ENCODE measurements around the gene SLC16A8.
"Not testable (repeated sequence)": the region's sequence is repeated elsewhere in the genome, so short reads cannot be mapped to it uniquely, and the experiment has no call there.

SLC16A8 gene

DNA sequence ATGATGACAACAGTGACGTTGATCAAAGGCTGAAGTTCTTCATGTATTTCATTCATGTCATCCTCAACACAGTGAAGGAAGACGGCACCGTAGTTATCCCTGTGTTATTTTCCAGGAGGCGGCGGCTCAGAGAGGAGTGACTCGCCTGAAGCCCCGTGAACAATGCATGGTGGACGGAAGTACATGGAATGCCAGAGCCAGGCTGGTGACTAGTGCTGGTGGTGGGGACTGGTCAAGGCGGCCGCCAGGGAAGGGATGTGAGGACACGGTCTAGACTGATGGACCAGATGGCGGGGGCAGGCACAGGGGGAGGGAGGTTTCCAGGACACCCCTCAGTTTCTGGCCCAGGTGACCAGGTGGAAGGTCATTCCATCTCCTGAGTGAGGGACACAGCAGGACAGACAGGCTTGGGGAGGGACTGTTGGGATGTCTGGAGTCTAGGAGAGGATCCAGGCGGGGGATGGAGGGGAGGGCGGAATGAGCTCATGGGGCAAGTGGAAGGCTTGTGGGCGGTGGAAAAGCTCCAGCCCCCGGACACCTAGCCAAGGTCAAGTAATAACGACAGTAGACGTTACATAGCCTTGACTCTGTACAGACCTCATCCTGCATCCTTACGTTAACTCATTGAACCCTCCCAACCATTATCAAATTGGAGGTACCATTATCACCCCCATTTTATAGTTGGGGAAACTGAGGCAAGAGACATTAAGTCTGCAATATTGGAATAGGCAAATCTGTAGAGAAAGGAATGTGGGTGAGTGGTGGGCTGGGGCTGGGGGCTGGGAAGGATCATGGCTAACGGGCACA lies 42.8 kb downstream of the SLC16A8 start:
- no peak for DNase-seq

DNA sequence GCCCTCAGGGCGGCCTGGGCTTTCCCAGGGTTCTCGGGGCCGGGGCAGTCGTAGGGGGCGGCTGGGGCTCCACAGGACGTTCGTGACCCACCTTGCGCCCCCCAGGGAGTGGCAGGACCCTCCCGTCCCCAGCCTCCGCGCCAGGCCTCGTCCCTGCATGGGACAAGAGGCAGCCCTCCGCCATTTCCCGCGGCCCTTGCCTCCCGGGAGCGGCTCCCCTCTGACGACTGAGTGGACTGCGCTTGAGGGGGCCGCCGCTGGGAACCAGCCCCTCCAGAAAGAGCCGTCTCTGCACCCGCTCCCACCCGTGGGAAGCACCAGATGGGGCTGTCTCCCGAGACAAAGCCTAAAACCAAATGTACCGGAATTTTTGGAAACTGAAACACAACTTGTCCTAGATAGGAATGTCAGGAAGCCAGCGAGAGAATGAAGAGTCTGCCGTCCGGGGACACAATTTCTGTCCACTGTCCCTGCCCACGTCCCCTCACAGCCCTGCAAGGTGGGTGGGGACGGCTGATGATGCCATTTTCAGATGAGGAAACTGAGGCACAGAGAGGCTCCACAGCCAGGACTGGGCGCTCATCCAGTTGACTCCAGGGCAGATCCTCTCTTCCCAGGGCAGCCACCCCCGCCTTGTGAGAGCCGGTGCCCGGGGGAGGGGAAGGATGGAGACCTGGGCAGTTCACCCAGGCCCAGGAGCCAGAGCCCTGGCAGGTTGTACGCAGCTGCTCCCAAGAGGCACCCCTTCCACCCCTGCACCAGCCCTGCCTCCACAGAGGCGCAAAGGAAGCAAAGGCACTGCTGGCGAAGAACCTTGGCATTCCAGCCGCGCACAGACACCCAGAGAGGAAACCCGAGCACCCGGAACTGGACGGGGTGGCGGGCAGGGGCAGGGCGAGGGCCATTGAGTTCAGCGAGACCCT lies 44.8 kb downstream of the SLC16A8 start:
- DNase-seq: no peak

DNA sequence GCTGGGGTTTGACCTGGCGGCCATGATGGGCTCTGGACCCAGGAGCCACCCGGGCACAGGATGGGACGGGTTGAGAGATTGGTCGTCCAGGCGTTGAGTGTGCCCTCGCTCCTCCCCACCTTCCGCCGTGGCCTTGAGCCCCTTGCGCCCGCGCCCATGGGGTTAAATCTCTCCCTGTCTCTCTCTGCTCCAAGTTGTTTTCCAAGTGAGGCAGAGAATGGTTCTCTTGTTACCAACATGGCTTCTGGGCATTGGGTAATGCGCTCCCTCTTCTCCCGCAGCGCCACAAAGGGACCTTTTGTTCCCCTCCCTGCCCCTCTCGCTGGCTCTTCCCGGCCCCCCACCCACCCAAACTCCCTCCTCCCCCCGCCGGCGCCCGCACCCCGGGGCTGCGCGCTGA lies 45.6 kb downstream of the SLC16A8 start:
- DNase-seq: no peak

DNA sequence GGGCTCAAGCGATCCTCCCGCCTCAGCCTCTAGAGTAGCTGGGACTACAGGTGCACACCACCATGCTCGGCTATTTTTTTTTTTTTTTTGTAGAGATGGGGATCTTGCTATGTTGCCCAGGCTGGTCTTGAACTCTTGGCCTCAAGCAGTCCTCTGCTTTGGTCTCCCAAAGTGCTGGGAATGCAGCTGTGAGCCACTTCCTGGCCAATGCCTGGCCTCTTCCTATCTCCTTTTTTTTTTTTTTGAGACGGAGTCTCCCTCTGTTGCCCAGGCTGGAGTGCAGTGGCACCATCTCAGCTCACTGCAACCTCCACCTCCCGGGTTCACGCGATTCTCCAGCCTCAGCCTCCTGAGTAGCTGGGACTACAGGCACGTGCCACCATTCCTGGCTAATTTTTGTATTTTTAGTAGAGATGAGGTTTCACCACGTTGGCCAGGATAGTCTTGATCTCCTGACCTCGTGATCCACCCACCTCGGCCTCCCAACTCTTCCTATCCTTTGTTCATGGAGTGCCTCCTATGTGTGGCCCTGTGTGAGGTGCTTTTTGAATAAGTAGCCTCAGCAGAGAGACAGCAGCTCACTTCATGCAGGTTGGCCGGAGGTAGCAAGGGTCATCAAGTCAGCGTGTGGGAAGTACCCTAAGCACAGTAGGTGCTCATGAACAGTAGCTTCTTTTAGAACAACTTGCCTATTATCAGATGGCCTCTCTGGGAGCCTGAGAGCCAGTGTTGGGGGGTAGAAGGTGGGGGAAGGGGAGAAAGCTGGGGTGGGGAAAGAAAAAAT lies 46.4 kb downstream of the SLC16A8 start:
- not testable (repeated sequence) for DNase-seq

DNA sequence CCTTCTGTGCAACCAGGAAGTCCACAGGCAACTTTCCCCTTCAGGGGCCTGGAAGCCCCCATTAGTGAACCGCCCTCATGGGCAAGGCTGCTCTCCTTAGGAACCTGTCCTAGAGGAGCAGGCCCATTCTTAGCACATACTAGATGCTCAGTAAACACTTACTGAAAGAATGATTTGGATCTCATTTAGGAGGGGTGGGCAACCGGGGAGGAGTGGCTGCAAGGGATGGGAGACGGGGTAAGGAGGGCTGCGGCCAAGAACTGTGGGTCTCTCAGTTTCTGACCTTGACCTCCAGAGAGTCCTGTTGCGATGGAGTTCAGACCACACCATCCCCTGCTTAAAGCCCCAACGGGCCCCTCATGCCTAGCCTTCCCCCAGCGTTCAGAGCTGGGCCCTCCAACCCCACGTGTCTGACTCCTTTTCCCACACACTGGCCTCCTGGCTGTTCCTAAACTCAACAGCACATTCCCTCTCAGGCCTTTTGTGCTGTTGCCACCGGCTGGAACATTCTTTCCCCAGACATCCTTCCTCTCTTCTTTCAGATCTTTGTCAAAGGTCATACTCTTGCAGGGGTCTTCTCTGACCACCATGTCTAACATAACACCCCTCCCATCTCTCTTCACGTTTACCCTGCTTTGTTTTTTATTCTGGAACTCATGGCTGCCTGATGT lies 47.5 kb downstream of the SLC16A8 start:
- DNase-seq: no peak

DNA sequence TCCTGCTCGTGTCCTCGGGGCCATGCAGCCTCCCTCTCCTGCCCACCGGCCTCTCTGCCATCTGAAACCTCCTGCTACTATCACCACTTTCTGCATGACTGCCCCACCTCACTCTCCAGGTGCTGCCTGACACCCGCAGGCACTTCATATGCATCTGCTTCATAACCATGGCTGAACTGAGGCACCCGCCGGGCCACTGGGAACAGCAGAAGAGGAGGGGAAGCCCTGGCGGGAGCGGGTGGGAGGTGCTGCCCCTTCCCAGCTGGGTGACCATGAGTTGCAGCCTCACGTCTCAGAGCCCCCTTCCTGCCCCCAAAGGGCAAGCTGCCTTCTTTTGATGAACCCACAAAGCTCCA lies 48.5 kb downstream of the SLC16A8 start:
- no peak for DNase-seq

DNA sequence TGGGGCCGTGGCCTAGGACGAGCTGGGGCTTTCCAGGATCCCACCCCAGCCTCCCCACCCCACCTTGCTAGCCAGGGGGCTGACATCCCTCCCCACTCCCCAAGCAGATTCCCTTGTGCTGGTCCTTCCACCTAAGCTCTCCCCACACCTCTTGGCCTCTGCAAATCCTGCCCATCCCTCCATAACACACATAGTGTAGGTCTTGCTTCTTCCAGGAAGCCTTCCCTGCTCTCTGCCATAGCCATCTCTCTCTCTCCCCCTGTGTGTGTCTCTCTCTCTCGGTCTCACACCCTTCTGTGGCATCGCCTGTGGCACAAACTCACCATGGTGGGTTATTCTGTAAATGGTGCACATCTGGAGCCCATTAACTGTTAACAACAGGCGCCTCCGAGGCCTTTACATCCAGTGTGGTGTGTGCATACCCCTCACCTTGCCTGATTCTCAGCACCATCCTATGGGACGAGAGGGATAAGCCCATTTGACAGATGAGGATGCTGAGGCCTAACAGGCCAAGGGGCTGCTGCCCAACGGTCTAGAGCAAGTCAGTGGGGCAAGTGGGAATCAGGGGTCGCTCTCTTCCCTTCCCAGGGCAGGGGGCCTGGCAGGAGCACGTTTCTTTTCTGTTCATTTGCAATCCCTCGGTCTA lies 49.0 kb downstream of the SLC16A8 start:
- no peak for DNase-seq

DNA sequence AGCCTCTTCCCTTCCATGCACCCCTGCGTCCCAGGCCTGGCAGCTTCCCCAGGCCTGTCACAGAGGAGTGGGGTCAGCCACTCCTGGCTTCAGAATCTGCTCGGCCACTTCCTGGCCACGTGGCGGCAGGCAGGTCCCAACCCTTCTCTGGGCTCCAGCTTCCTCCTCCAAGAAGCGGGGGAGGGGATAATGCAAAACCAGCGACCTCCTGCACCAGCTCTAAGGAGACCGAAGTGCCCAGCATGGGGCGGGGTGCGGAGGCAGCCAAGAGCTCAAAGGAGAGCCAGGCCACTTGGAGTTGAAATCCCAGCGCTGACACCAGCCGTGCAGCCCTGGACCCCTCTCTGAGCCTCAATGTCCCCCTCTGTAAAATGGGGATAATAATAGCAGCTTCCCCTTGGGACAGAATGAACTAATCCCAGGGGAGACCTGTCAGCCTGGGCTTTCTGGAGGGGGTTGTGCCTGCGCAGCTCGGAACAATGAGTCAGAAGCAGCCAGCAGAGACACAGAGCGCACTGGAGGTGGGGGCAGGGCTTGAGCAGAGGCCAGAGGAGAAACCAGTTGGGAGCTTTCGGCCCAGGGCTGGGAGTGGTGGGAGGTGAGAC lies 49.6 kb downstream of the SLC16A8 start:
- DNase-seq: no peak

DNA sequence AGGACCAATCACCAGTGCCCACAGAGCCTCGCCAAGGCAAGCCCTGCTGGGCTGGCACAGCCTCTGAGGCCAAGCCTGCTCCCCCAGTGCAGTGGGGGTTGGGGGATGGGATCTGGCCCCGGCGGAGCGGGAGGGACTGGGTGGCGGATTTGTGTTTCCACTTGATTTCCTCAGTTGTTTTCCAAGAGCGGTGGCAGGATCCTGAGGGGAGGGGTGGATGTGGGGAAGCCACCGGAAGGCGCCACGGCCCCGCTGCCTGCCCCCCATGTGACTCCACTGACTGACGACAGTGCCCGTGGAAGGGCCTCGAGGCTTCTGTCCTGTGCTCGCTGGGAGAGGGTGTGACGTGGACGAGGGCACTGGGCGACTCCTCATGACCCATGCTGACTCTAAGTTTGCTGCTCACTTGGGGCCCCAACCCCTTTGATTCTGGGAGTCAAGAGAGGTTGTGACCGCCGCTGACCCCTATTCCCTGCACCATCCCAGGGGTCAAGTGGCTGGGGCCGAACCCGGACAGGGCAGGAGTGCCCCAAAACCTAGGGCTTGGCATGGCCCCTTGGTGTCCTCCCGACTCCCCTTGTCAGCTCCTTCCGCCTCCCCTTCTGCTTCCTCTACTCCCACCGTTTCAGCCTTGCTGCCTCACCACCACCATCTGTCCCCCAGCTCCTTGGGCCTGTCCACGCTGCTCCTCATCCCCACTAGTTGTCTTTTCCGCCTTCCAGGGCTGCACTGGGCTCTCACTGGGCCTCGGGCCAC lies 50.3 kb downstream of the SLC16A8 start:
- DNase-seq: no peak

DNA sequence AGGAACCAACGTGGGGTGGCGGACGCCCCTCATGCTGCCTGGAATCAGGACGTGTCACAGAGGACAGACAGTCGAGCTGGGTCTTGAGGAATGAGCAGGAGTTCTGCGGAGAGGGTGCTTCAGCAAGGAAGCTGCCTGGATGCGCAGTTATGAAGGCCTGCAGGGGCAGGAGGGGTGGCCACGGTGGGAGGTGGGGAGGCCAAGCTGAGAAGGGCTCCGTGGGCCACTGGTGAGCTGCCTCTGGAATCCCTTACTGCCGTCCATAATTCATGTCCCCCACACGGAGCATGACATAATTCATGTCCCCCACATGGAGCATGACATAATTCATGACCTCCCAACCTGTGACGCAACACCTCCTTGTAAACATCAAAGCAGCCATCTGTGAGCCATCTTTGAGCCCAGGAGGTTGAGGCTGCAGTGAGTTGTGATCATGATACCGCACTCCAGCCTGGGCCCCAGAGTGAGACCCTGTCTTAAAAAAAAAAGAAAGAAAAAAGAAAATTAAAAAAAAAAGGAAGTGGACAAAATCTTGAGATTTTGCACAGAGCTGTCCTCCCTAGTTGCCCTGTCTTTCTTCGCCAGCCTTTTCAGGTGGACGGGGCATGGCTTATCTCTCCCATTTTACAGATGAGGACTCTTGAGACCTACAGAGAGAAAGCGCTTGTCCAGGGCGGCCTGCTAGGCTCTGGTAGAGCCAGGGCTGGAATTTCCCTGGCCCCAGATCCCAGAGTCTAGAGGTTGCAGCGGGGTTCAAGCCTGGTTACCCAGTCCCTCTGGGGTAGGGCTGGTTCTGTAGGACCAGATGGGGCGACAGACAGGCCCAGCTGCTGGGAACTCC lies 51.1 kb downstream of the SLC16A8 start:
- DNase-seq: no peak

DNA sequence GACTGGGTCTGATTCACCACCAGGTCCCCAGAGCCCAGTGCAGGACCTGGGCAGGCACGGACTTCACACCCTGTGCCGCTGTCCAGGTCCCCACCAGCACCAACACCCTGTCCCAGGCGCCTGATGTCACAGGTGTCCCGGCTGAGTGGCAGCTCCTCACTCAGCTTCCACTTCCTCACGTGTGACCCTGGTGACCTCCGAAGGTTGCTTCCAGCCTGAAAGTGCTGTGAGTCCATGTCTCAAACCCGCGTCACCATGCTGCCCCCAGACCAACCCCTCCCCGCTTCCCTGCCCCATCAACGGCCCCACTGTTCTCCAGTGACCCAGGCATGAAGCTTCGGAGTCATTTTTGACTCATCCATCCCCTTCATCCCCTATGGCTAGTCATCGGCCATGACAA lies 52.5 kb downstream of the SLC16A8 start:
- DNase-seq: no peak

DNA sequence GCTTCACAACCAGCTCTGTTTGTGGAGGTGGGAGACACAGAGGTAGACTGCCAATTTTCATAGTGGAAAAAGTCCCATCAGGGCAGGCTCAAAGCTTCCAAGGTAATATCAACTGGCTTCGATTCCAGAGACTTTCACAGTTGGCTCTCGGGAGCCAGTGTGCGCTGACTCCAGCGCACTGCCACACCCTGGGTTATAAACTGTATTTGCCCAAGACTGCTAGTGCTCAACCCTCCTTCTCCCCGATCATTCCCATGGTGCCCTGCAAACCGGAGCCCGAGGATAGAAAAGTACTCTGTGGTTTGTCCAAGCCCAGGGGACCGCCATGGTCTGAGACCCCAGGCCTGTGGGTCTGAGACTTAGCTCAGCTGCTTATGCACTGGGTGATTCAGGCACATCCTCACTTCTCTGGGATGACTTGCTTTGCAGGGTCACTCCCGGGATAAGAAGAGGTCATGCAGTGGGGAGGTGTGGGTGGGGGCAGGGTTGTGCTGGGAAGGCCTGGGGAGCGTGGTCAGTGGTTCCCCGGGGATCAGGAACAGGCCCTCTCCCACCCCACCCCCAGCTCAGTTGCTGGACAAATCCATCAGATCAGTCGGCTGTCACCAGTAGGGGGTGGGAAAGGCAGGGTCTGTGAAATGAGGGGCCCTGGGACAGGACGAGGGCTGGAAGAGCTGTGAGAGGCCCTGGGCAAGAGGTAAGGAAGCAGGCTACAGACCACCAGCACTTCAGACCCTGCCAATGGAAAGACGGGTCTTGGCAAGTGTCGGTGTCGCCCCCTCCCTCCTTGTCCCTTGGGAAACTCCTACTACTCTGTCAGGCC lies 53.5 kb downstream of the SLC16A8 start:
- DNase-seq: no peak

DNA sequence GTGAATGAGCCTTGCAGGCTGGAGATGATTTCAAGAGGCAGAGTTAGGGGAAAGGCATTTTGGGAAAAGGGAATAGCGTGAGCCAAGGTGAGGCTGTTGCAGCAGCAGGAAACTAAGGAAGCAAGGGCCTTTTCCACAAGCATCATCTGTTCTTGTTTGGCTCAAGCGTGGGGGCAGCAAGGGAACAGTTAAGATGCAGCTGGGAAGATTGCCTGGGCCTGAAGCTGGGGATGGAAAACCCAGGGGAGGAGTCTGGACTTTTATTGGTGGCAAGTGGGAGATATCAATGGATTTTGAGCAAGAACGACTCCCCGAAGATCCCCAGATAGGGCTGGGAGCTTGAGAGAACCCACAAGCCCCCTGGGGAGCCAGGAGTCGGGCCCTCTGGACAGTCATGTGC lies 54.1 kb downstream of the SLC16A8 start:
- no peak for DNase-seq

DNA sequence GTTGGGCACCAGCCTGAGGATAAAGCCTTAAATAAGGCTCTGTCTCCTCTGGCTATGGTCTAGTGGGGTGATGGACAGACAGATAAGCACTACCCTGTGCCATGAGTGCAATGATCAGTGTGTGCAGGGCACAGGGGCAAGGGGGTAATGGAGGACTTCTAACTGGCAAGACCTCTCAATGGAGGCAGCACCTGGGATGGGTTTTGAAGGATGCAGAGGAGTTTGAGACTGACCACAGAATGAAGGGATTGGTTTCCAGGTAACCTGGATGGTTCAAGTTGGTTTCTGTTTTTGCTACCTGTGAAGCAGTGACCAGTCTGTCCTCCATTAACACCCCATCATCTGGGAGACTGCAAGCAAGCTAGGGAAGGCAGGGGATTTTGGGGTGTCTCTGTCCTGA lies 54.6 kb downstream of the SLC16A8 start:
- DNase-seq: no peak

DNA sequence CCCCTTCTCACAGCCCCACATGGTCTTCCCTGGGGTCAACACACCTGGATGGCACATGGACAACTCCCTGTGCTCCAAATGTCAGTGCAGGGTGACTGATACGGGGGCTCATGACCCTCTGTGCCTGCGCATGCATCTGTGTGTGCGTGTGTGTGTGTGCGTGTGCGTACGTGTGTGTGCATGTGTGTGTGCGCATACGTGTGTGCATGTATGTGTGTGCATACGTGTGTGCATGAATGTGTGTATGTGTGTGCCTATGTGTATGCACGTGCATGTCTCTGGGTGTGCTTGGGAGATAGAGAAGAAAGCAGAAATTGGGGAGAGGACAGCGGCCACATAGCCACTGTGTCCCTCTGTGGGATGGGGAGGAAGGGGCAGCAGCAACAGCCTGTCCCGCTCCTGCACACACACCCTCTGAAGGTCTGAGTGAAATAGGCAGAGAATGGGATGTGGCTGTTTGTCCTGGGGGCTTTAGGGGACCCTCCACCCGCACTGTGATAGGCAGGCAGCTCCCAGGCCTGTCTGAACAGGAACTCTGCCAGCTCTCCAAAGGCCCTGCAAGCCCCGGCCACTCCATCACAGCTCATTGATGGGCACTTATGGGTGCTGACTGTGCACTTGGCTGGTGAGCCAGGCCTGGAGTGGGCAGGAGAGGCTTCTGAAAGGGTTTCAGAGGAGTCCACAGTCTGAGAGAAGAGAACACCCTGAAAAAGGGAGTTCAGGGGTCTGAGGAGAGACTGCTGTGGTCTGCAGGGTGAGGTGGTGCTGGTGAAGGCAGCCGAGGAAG lies 55.4 kb downstream of the SLC16A8 start:
- DNase-seq: no peak
